Stimulated activated CD8-positive, alpha-beta memory T cell treated with anti-CD3 and anti-CD28 coated beads, Interleukin-12 subunit alpha, Interleukin-12 subunit beta, amount 100 ng/mL, for 24 hours (primary cell): ENCODE measurements around the gene PPP1R26.
"Not testable (repeated sequence)": the region's sequence is repeated elsewhere in the genome, so short reads cannot be mapped to it uniquely, and the experiment has no call there.

Experiments used
- DNase-seq: peaks from one replicate; pipeline ENCODE4 v3.0.0-alpha.2; 2020; ENCODE audit errors: extremely low read depth

PPP1R26 gene

GRCh38 chr9:135479469-135480052, at the start of gene PPP1R26:
Gene PPP1R26, plus strand, starts transcription at chr9:135479782. Its CDS starts 4,729 bp downstream, at chr9:135484511.
- DNase-seq: no peak

GRCh38 chr9:135437259-135437658, 42.3 kb upstream of the PPP1R26 start:
- no peak for DNase-seq

GRCh38 chr9:135437696-135438095, 41.9 kb upstream of the PPP1R26 start:
- DNase-seq: not testable (repeated sequence)

- DNase-seq: peak; percentile 14
Observed at GRCh38 chr9:135438581-135439232, 40.9 kb upstream of the PPP1R26 start.

- not testable (repeated sequence) for DNase-seq
Observed at GRCh38 chr9:135439514-135439913, 40.1 kb upstream of the PPP1R26 start.

GRCh38 chr9:135439916-135440315, 39.7 kb upstream of the PPP1R26 start:
- DNase-seq: no peak

- DNase-seq: no peak
Observed at GRCh38 chr9:135440620-135441019, 39.0 kb upstream of the PPP1R26 start.

GRCh38 chr9:135441105-135442071, 38.2 kb upstream of the PPP1R26 start:
- not testable (repeated sequence) for DNase-seq

GRCh38 chr9:135442075-135442474, 37.5 kb upstream of the PPP1R26 start:
- no peak for DNase-seq

GRCh38 chr9:135443797-135444425, 35.7 kb upstream of the PPP1R26 start:
- no peak for DNase-seq

- no peak for DNase-seq
Observed at GRCh38 chr9:135447126-135447525, 32.5 kb upstream of the PPP1R26 start.

GRCh38 chr9:135448663-135449100, 30.9 kb upstream of the PPP1R26 start:
- no peak for DNase-seq

- DNase-seq: not testable (repeated sequence)
Observed at GRCh38 chr9:135449532-135449931, 30.1 kb upstream of the PPP1R26 start.

GRCh38 chr9:135450956-135451355, 28.6 kb upstream of the PPP1R26 start:
- no peak for DNase-seq

GRCh38 chr9:135451909-135452308, 27.7 kb upstream of the PPP1R26 start:
- DNase-seq: not testable (repeated sequence)

GRCh38 chr9:135454737-135455136, 24.8 kb upstream of the PPP1R26 start:
- DNase-seq: no peak

- DNase-seq: no peak
Observed at GRCh38 chr9:135455401-135456030, 24.1 kb upstream of the PPP1R26 start.

GRCh38 chr9:135456436-135457104, 23.0 kb upstream of the PPP1R26 start:
- no peak for DNase-seq

- DNase-seq: not testable (repeated sequence)
Observed at GRCh38 chr9:135458478-135458877, 21.1 kb upstream of the PPP1R26 start.

- no peak for DNase-seq
Observed at GRCh38 chr9:135461936-135462335, 17.6 kb upstream of the PPP1R26 start.

- no peak for DNase-seq
Observed at GRCh38 chr9:135463140-135463539, 16.4 kb upstream of the PPP1R26 start.
